NK-92 (cell line): ENCODE measurements around the gene HBD.

Source experiments
- DNase-seq: peaks from one replicate; lab custom pipeline; 2025; ENCODE audit not compliant: unreplicated experiment; lab: John Stamatoyannopoulos, UW

The HBD gene

GRCh38 chr11:5235364-5236095 lies 1.2 kb upstream of the HBD start:
- no peak for DNase-seq

GRCh38 chr11:5233307-5233706 lies 976 bp downstream of the HBD start:
- no peak for DNase-seq

DNA sequence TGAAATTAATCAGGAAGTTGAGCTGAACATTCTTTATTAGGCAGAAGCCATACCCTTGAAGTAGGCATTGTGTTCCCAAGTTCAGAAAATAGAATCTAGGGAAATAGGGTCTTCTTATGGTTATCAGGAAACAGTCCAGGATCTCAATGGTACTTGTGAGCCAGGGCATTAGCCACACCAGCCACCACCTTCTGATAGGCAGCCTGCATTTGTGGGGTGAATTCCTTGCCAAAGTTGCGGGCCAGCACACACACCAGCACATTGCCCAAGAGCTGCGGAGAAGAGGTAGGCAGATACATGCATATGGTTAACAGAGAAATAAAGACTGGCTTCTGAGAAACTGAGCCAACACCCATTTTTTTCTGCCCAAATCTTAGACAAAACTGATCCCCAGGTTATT lies 1.5 kb downstream of the HBD start:
- no peak for DNase-seq

DNA sequence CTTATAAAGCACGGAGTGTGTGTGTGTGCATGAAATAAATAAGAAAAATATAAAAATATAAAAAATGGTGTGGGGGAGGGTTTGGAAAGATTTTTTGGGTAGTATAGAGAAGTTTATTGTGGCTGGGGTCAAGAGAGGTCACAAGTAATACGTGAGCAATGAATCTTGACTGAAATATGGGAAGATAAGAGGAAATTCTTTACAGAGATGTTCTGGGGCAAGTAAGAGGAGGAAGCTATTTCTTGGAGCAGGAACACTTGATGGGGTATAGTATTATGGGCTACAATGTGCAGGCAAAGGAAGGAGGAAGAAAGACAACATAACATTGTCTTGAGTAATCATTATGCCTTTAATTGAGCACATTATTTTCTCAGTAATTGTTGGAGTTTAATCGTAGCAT lies 2.1 kb downstream of the HBD start:
- DNase-seq, result no peak

GRCh38 chr11:5231111-5231510 lies 3.2 kb downstream of the HBD start:
- no peak for DNase-seq

- no peak for DNase-seq
Measured at GRCh38 chr11:5230266-5230665, 4.0 kb downstream of the HBD start.

DNA sequence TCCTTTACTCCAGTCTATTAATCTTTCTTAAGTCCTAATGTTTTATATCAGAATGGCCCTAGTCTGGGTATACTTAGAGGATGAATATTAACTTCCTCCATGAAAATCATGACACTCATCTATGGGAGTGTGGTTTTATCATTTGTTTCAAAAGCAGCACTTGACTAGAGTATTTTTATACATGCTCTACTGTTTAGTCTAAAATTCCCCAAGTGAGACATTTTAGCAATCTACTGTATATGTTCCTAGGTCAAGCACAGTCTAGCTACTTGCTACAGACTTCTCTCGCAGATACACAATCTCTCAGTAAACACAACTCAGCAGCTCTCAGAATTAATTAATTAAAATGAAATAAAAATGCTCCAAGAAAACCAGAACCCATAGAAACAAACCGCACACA lies 4.5 kb downstream of the HBD start:
- no peak for DNase-seq

GRCh38 chr11:5229356-5229755 lies 4.9 kb downstream of the HBD start:
- no peak for DNase-seq

GRCh38 chr11:5228124-5228523 lies 6.2 kb downstream of the HBD start:
- no peak for DNase-seq

- no peak for DNase-seq
Measured at GRCh38 chr11:5227681-5228080, 6.6 kb downstream of the HBD start.

DNA sequence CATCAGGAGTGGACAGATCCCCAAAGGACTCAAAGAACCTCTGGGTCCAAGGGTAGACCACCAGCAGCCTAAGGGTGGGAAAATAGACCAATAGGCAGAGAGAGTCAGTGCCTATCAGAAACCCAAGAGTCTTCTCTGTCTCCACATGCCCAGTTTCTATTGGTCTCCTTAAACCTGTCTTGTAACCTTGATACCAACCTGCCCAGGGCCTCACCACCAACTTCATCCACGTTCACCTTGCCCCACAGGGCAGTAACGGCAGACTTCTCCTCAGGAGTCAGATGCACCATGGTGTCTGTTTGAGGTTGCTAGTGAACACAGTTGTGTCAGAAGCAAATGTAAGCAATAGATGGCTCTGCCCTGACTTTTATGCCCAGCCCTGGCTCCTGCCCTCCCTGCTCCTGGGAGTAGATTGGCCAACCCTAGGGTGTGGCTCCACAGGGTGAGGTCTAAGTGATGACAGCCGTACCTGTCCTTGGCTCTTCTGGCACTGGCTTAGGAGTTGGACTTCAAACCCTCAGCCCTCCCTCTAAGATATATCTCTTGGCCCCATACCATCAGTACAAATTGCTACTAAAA lies 7.5 kb downstream of the HBD start, which contains the start of gene HBB:
Gene HBB, minus strand, starts transcription at position 340 of the 579 bp plus-strand sequence. Its CDS starts 50 bp downstream, at position 290.
- no peak for DNase-seq

GRCh38 chr11:5225480-5225871 lies 8.8 kb downstream of the HBD start:
- no peak for DNase-seq

GRCh38 chr11:5224538-5225479 lies 9.5 kb downstream of the HBD start:
- DNase-seq, result no peak

DNA sequence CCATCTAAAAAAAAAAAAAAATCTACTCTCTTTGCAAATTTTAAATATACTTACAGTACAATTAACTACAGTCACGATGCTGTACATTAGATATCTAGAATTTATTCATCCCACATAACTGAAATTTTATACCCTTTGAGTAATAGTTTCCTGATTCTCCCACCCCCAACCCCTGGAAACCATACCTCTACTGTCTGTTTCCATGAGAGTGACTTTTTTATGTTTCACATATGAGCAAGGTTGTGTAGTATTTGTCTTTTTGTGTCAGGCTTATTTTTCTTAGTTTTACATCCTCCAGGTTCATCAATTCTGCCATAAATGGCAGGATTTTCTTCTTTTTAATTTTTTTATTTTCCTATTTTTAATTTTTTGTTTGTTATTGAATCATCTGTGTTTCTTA lies 10.6 kb downstream of the HBD start:
- no peak for DNase-seq

- DNase-seq, result no peak
Measured at GRCh38 chr11:5223146-5223545, 11.1 kb downstream of the HBD start.

DNA sequence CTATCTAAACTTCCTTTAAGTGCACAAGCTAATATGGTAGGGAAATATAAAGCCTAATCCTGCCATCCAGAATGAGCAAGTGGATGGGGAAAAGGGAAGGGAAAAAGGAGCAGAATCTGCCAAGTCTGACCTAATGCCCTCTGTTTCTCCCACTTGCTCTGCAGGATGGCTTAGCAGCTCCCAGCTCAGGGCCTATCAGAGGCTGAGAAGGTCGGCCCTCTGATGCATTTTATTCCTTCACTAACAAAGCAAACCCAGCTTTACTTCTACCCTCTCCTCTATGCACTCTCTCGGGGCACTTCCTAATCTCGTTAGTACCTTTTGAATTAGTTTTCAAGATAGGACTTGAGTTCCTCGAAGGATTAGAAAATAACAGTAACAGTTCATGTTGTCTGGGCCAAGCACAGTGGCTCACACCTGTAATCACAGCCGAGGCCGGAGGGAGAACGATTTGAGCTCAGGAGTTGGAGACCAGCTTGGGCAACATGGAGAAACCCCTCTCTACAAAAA lies 23.9 kb downstream of the HBD start:
- DNase-seq, result no peak

GRCh38 chr11:5204787-5205186 lies 29.5 kb downstream of the HBD start:
- DNase-seq, result no peak

GRCh38 chr11:5203366-5203765 lies 30.9 kb downstream of the HBD start:
- no peak for DNase-seq

- DNase-seq, result no peak
Measured at GRCh38 chr11:5200582-5200981, 33.7 kb downstream of the HBD start, which contains the start of gene OR51V1. Gene OR51V1 (minus strand): TSS chr11:5200682. CDS start chr11:5200682, 0 bp downstream.

- no peak for DNase-seq
Measured at GRCh38 chr11:5198285-5198684, 36.0 kb downstream of the HBD start.

DNA sequence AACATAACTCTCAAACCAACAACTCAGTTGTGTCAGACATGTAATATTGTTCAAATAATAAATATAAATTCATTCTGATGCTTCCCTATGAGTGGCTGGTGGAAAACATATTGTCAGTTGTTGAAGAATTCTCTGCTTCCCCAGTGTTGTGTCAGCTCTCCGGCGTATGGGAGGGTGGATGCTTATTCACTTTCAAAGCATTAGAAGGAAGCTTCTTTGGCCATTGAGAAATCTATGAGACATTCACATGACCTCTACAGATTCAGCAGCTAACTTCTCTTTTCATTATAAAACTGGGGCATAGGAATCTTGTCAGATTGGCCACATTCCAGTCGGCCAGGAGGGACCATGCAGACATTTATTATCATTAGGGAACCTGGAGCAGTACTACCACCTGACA lies 36.7 kb downstream of the HBD start:
- no peak for DNase-seq
